ENCODE measurements around the gene RREB1.

RREB1 gene

DNA sequence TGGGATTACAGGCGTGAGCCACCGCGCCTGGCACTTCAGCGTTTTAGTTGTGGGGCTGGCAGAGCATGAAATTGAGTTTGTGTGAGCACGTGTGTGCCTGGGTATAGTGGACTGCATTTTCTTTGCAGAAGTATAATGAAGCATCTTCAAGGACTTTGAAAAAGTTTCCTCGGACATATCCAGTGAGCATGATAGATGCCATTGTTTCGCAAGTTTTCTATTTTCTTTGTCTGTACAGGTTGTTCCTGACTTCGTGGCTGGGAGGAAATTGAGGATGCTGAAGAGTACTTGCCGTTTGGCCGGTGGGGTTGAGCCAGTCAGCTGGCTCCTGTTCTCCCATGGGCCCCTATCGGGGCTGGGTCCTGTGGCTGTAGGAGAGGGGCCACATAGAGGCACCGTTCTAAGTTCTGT is 55.9 kb downstream of the RREB1 start:
- no peak for DNase-seq (ENCODE audit: low spot score)

DNA sequence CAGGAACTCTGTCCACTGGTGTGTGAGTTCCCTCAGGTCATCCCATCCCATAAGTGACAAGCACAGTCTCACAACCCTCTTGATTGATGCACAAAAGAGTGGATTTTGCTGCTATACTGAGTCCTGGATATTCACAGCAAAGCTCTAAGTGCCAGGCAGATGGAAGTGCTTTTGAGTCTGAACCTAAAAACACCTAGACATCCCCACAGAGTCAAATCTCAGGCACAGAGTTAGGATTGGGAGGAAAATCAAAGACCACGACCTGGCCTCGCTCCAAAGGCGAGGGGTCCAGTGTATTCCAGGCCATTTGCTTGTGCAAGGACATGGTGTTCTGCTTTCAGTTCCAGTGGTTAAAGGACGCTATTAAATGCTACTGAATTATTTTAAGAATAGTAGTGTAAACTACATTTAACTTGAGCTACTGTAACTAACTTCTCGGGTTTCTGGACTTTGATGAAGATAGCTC is 56.8 kb downstream of the RREB1 start:
- no peak for DNase-seq (ENCODE audit: low spot score)

DNA sequence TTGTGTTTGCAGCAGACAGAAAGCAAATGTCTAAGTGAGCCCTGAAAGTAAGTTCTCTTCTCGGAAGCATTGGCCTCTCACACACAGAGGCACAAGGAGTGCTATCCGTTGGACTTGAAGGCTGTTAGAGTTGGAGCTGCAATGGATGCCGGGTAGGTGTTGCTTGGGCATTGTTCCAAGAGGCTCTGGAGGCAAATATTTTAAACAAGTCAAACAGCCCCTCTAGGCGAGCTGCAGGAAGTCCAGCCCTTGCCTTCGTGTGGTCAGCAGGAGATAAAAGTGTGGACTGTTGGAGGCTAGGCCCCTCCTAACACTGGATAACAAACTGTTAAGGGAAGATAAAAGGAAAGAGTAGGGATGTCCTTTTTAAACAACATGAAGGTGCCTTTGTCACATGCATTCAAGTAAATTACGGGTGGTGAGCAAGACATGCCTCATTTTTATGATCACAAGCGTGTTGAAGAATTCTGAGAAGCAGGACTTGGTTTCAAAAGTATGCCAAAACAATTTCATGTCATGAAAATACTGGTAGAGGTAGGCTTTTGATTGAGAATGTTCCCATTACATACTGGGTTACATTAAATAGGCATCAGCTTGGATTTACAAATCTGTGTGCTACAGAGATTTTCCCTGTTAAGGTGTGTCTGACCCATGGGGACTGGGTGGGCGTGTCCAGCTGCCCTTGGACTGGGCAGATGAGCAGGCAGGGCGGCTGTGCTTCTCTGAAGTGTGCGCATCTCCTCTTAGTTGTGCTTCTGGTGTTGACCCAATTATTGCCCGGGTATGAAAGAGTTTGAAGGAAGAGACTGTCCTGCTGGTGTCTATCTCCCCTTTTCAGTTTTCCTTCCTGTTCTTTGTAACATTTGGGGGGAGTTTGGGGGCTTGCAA is 57.5 kb downstream of the RREB1 start:
- DNase-seq (ENCODE audit: low spot score) = no peak

DNA sequence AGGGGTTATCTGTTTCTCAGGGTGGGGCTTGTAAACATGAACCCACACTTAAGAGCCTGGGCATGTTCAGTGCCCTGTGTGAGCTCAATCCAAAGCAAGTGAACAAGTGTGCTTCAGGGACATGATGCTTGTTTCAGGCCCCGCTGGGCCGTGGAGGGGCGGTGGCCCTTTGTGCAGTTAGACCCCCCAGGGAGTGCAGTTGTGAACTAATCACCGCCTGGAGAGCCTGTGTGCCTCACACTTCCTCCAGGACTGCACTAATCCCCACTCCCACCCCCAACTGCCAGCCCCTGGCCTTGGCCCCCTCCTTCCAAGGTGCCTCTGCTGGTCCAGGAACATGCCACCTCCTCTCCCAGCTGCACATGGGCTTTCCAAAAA is 58.1 kb downstream of the RREB1 start:
- DNase-seq (ENCODE audit: low spot score) = no peak

DNA sequence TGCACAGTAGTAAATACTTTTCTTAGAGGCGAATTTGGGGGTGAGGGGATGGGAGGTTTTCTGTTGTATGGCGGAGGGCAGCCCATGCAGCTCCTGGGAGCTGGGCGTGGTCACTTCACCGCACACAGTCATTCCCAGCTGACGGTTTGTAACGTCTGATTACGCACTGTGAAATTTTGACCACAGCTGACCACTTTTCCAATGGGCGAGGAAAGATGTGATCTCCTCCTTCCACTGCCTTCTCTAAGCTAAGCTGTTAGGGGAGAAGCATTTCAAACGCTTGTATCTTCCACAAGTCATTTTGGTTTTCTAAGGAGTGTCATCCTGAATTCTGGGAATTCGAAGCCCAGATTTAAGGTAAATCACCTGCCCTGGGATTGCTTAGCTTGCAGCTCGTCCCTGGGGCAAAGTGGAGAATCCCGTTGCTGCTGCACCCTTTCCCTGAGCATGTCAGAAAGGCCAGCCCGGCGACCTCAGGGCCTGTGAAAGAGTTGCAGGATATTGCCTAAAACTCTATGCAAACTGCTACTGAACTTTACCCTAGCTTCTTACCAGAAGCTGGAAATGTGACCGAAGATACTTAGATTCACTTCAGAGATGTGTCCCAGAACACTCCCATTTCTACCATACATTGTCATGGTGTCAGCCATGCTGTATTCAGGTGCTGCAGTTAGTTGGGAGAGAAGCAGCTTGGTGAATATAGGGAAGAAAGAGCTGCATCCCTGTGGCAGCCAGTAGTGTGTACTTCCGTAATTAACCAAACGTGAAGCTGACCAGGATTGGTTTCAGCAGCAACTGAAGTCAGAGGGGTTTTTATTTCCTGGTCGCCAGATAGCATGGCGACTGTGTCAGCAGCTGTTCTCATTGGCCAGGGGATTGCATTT is 58.9 kb downstream of the RREB1 start:
- peak; percentile 20 for DNase-seq (ENCODE audit: low spot score)

DNA sequence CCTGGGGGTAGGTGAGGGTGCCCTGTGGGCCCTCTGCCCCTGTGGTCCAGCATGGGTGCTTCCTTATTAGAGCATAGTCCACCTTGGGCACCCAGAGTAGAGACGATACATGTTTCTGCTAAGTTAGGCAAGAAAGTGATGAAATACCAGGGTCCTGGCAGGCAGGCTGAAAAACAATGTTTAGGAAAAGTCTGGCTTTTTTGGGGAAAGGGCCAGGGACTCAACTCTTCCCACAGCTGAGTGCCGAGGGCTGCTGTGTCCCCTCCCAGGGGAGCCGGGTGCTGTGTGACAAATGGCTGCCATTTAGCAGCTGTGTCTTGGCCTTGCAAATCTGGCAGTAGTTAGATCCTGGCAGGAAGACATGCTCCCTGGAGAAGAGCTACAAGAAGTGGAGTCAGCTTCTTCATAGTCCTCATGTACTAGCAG is 61.5 kb downstream of the RREB1 start:
- DNase-seq (ENCODE audit: low spot score) = peak; percentile 35

DNA sequence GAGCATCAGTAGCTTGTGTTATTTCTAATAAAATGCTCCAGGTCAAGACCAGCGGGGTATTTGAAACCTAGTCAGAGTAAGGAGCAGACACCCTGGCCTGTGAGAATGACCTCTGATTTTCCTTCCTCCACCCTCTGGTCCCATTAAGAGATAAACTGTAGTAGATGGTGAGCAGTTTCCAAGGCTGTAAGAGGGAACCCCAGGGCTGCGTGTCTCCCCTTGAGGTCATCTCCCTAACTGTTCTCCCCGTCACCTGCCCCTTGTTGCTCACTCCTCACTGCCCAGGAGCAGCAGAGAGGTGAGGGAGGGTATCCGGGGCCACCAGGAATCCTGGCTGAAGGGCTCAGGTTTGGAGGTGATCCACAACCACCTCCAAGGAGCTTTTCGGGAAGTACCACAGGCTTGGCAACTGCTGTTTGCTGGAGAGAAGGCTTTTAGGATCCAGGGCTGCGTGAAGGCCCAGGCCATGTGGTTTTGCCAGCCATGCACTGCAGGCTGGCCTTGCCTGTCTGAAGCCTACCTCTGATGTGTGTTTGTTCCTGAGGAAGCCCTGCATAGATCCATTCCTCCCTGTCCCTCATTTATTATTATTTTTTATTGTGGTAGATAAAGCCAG is 62.5 kb downstream of the RREB1 start:
- no peak for DNase-seq (ENCODE audit: low spot score)

DNA sequence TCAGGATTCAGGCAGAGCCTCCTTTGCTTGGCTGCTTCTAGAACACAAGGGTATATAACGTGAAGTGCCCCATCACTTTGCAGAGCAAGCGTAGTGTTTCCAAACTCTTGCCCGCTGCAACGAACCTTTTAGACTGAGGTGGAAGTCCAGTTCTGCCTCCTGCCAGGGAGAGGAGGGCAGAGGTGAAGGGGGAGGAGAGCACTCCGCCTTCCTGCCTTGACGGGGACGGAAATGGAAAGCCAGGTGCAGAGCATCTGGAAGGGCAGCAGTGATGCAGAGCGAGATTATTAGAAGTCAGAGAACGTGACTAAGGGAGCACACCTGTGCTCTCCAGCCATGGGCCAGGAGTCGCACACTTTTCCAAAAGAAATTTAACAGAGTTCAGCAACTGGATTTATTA is 63.4 kb downstream of the RREB1 start:
- DNase-seq (ENCODE audit: low spot score) = no peak

DNA sequence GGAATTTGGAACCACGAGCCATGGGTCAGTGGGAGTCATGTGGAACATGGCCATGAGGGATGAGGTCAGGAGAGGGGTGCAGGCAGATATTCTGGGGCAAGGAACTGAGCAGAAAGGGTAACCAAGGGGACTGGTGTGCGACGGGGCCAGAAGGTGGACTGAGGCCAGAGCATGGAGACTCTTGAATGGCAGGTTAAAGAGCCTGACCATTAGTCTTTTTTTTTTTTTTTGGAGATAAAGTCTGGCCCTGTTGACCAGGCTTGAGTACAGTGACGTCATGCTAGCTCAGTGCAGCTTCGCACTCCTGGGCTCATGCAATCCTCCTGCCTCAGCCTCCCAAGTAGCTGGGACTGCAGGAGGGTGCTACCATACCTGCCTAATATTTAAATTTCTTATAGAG is 64.0 kb downstream of the RREB1 start:
- no peak for DNase-seq (ENCODE audit: low spot score)

DNA sequence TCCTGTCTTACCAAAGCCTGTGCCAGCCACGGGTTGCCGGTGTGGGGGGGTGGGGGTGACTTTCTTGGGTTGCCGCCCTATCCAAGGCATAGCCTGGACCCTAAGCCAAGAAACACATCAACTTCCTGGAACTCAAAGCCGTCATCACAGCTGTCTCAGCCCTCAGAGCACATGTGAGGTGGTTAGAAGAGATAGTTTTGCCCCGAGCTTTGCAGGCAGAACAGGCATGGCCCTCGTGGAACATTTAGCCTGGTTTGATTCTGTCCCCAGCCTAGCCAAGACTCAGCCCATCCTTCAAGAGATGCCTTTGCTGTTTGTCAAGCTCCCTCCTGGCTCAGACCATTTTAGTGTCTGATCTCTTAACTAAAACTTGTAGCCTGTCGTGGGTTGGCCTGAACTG is 64.9 kb downstream of the RREB1 start:
- DNase-seq (ENCODE audit: low spot score) = peak; percentile 74

DNA sequence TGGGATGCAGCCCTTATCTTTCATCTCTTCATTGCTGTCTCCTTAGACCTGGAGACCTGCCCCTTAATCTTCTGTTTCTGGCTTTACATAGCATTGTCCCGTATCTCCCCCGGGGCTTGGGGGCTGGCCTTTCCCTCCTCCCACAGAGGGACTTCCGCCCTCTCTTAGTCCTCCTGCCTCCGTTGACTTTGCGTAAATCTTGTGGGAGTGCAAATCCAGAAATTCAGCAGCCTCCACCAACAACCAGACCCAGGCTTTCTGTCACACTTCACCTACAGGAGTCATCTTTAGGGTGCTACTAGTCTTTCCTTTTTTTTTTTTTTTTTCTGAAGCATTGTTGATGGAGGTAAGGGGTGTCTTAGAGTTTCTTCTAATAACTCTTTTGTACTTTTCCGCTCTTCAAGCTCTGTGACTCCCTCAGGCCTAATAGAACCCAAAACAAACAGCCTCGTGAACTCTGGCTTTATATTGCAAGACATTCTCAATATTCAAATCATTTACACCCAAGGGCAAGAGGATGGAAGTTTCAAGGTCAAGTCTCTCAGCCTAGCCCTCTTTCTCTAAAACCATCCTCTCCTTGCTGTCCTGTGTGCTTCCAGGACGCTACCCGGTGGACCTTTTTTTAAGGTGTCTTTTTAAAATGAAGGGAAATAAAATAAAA is 66.2 kb downstream of the RREB1 start:
- DNase-seq (ENCODE audit: low spot score) = no peak

DNA sequence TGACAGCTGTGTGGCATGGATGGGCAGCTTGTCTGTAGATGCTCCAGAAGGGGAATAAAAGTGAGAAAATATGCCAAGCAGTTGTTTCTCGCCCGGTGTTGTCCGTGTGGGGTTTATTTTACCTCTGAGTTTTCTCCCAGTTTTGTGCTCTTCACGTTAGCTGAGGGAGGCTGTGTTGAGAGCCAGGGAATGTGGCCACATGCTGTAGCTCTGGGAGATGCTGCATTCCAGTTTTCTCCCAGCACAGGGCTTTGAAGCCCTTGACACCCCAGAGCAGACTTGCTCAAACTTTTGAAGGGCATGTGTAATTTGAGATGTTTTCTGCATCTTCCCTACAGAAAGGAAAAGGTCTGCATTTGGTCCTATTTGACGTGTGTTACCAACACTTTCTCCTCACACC is 67.7 kb downstream of the RREB1 start:
- DNase-seq (ENCODE audit: low spot score) = peak; percentile 19

DNA sequence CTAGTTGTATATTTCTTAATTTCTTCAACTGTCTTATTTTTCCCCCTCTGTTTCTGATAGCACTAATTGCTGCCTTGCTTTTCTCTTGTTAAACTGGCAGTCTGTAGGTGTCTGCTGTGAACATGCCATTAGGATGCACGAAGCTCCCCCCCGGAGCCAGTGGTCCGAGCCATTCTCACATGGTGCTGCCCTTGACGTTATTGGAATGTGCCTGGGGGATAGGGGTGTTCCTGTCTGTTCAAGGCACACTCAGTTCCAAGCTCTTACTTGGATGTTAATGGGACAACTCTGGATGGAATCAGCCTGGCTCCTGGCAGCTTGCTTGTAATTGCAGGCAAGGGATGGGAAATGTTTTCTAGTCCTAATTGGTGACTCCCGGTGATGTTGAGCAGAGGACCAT is 68.4 kb downstream of the RREB1 start:
- no peak for DNase-seq (ENCODE audit: low spot score)

DNA sequence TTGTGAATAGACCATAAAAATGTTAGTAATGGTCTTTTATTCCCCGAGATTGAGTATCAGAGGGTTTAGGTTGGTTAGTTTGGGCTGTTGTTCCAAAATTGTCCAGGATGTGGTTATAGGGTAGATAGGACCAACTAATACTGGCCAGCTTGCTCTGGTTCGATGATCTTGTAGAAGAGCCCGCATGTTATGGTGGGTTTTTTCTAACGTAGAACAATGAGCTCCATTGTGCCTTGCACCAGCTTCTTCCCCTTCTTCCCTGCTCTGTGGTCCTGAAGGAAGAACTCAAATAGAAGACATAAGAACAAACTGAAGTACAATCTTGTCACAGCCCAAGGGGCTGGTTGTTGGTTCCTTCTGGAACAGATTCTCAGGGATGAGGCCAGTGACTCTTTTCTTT is 70.5 kb downstream of the RREB1 start:
- no peak for DNase-seq (ENCODE audit: low spot score)

DNA sequence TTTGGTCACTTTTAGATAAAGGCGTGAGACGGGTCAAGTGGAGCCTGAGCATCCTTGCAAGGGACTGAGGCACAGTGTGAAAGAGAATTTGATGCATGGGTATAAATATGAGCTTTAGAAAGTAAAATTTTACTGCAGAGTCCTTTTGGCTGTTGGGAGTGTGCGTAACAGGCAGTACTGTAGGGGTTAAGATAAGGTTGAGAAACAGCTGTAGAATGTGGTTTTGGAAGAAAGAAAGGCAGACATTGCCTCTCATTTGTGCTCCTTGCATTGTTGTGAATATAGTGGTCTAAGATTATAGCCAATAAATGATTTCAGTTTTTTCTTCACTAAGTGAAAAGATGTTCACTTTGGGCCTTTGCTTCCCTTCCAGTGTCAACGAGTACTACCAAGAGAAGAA is 73.0 kb downstream of the RREB1 start:
- no peak for DNase-seq (ENCODE audit: low spot score)

DNA sequence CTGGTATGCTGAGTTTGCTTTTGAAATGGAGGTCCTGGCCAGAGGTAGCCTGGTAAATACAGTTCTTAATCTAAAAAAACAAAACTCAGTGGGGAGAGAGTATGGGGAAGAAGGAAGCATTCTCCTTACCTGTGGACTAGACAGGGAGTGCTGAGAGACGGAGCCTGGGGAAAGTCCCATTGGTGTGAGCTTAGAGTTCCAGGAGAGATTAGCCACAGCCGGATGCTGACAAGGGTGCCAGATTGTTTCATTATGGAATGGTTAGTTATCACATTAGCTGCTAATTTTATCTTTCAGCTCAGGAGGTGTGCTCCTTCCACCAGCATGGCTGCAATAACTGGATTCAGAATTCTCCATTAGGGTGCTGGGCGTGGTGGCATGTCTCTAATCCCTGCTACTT is 75.9 kb downstream of the RREB1 start:
- no peak for DNase-seq (ENCODE audit: low spot score)

DNA sequence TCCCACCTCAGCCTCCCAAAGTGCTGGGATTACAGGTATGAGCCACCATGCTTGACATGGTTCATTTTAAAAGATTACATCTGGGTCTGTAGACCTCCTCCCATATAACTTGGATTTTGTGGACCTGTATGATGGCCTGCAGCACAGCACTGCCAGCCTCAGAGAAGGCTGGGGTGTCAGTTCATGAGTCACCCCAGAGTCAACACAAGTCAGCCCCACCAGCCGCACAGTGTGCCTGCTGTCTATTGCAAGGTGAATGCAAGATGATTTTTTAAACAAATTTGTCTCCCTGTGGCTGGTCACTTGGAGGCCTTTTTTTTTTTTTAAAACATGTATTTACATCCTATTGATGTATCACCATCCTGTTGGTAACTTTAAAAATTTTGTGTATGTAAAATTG is 76.7 kb downstream of the RREB1 start:
- no peak for DNase-seq (ENCODE audit: low spot score)

DNA sequence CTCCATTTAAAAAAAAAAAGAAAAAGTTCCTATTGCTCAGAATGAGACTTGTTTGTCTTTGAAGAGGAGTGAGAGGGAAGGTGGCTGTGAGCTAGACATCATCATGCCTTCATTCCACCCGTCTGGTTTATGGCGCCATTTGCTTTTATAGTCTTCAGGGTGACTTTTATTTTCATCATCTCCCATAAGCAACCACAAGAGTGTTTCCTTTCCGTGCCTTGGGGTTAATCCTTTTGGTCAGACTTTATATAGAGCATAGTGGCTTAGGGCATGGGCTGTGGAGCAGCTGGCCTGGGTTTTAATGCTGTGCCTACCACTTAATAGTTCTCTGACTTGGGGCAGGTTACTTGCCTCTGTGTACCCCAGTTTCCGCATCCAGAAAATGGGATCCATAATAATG is 77.8 kb downstream of the RREB1 start:
- DNase-seq (ENCODE audit: low spot score) = no peak

DNA sequence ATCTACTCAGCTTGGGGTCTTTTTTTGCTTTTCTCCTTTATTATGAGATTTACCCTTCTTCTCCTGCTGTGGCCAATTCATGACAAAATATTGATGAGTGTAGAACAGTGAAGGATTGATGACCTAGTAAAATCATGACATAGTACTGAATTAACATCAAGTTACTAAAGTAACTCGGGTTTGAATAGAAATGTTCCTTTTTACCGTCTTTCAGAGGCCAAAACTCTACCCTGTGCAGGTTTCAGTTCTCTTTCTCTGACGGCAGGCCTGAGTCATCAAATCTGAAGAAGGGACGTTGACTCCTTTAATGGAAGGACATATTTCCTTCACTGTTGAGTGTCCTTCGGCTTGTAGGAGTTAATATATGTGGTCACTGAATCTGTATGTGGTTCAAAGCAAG is 80.7 kb downstream of the RREB1 start:
- DNase-seq (ENCODE audit: low spot score) = no peak

DNA sequence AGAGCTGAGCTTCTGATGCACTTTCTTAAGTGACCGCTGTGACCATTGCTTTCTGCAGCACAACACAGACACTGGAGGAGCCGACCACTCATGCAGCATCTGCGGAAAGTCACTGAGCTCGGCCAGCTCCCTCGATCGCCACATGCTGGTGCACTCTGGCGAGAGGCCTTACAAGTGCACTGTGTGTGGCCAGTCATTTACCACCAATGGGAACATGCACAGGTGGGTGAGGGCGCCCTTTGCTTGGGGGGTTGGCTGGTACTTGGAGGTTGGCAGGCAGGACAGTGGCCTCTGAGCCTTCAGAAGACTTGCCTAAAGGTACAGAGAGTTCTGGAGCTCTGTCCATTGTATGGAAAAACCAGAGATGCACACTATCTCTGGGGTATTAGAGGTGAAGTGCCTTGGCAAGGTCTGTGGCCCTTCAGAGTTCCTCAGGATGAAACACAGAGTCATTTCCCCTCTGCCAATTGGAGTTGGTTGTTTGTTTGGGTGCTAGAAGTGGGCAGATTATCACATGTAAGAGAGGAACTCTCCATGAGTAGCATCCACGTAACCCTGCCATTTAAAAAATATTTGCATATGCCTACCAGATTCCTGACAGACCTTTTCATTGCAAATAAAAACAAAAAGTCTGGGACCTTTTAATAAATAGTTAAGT is 81.5 kb downstream of the RREB1 start:
- no peak for DNase-seq (ENCODE audit: low spot score)

DNA sequence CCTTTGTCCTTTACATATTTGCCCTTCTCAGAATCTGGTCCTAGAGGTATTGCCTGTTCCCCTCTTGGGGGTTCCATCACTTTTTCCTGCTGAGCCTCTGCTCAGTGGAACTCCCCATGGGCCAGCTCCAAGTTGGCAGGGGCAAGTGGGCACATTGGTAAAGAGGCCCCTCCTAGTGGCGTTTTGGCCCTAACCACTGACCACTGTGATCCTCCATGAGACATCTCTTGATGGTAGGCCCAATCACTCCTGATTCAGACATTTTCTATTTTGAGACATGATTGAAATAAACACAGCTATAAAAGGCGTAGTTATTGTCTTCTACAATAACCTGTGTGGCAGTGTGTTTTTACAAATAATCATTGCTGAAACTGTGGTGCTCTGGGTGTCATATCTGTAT is 83.0 kb downstream of the RREB1 start:
- DNase-seq (ENCODE audit: low spot score) = no peak

DNA sequence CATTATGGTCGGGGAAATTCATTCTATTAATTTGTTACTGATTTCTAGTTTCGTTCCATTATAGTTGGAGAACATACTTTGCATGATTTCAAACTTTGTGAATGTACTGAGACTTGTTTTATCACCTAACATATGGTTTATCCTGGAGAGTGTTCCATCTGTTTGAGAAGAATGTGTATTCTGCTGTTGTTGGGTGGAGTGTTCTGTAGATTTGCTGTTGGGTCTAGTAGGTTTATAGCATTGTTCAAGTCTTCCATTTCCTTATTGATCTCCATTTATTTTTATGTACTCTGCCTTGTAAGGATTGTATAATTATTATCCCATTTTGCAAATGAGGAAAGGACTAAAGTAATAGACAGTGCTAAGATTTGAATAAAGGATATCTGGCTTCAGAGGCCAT is 85.4 kb downstream of the RREB1 start:
- DNase-seq (ENCODE audit: low spot score) = no peak
